HG03460 (cell line): ENCODE data around the gene PHC2.

Experiments used
- ATAC-seq: cut with Tn5 transposase; IDR thresholded peaks from one replicate; pipeline ENCODE4 v1.9.1; 2021; ENCODE audit not compliant: unreplicated experiment

Gene PHC2

DNA sequence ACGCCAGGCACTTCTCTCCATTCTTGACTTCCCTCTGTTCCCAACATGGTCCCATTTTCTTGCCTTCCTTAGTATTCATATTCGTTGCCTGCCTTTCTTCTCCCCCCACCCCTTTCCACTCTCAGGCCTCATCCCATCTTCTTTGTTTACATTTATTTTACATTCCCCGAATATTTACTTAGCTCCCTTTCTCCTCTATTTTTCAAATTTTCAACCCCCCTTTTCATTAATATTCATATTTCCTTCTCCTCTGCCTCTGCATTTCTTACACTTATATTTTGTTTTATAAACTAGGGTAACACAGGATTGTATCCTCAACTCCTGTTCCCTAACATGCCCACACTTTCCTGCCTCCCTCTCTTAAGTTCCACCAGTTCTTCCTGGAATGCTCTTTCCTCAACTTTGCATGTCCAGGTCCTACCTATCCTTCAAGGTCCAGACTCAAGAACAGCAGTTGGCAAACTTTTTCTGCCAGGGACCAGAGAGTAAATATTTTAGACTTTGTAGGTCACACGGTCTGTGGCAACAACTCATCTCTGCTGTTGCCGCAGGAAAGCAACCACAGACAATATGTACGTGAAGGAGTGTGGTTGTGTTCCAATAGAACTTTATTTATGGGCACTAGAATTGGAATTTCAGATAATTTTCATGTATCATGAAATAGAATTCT is 80.1 kb downstream of the PHC2 start:
- no peak for ATAC-seq

- peak; percentile 76 for ATAC-seq
Observed at GRCh38 chr1:33349778-33350610, 80.9 kb downstream of the PHC2 start.

DNA sequence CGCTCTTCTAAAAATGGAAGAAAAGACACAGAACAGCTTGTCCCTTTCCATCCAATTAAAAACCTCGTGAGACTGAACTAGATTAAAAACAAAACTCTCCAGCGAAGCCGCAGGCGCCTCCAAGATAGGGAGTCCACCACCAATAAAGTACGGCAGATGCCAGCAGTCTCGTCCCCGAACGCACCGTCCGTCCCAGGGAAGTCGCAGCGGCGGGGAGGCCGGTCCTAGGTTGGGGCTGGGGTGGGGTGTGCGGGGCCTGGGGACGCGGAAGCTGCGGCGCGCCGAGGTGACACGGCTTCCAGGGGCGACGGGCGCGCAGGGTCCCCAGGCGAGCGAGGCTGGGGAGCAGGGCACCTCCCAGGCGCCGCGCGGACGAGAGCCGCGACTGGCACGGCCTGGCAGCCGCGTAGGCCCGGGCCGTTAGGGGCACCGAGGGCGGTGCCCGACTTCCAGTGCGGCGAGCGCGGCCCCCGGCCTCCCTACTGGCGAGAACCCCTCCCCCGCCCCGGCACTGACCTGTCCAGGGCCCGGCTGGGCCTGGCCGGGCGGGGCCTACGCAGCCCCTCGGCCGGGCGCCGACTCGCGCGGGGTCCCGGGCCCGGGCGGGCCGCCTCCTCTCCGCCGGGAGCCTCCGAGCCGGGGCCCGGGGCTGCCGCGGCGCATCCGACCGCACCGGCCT is 81.7 kb downstream of the PHC2 start:
- peak; percentile 22 for ATAC-seq

GRCh38 chr1:33348676-33349080 is 82.2 kb downstream of the PHC2 start:
- ATAC-seq: no peak

DNA sequence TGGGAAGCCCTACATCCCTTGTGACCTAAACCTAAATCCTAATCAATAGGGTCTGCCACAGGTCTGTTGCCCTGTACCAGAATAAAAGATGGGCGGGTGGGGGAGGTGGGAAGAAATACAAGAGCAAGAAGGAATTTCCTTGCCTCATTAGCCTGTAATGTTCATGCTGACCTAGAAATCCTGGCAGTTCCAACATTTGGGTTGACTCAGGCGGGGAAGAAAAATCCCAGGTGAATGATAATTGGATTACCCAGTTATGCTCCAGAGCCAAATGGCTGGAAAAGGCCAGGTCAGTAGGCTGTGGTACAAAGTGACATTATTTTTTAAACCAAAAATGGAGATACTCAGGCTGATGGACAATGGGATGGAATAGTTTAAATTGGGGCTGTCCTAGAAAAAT is 82.7 kb downstream of the PHC2 start:
- ATAC-seq: no peak

DNA sequence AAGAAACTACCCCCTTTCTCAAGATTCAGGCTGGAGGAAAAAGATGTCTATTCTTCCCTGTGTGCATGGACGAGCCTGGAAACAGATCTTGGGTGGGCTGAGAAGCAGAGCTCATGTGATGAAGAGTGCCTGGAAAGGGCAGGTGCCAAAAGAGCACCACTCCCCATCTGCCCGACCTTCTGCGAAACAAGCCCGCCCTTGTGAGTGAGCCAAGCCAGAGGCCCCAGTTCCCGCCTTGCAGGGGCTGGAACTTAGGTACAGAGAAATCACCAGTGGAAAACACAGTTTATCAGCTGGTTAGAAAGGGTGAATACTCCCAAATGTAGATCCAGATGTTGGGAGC is 83.3 kb downstream of the PHC2 start:
- no peak for ATAC-seq

DNA sequence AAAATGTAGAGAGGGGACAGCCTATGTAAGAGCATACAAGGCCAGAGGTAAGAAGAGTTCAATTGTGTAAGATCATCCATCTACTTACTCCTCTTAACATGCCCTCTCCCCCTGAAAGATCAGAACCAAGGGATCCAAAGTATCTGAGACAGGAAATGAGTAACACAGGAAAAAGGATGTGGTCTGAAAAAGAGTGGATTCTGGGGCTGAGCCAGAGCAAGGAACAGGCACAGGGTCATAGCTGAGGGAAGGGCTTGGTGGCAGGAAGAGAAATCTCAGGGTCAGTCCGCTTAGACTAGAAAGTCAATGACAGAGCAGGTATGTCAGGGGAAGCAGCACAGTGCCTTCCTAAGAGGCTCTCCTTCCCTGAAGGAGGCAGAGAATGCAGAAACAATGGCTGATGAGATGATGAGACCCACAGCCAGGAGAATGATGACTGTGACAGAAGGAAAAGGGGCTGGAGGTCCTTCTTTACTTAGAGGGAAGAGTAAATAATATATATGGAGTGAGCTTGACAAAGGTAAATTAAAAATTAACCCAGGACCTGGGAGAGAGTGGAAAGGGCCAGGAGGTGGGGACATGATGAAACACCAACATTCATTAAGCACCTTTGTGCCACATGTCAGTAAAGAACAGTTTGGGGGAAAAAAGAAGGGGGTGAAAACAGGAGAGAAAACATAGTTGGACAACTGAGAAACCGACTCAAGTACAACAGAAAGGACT is 83.8 kb downstream of the PHC2 start:
- ATAC-seq: no peak

DNA sequence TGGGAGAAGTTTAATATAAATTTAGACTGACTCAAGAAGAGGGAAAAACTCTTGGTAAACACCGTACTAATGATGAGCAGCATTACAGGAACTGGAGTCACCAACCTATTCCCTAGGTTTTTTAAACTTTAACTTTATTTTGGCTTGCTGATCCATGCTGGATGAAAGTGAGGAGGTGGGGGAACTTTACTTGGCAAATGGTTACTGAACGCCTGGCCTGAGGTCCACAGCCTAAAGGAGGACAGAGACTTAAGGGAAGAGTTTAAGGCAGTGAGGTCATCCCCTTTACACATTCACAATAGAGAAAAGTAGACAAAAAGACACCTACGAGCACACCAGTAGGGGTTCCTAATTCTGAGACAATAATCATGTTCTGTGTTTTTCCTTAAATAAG is 84.4 kb downstream of the PHC2 start:
- no peak for ATAC-seq

DNA sequence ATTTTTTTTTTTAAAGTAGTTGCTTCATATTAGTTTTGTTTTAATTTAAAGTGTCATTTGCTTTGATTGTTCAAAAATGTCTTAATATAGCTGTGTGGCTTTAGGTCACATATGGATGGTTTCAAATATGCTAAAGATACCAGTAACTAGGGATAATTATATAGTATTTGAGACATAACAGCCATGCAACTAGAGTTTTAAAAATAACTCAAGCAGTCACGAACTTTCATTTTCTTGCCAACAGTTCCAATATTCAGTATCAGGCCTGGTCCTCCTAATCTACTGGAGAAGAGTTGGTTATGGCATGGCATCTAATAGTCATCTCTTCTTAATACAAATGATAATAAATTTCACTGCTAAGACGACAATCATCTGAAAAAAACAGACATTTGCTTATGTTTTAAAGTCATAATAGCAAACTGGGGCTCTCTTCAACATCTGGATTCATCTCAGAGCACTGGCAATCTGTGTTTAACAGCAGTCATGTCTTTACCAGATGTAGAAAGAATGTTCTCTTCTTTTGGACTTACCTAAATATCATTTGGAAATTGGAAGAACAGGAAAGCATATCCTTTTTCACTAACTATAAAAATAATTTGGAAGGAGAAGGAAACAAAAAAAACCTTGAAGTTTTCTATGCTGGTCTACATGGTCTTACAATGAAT is 85.9 kb downstream of the PHC2 start:
- no peak for ATAC-seq

GRCh38 chr1:33343539-33343938 is 87.4 kb downstream of the PHC2 start:
- no peak for ATAC-seq

DNA sequence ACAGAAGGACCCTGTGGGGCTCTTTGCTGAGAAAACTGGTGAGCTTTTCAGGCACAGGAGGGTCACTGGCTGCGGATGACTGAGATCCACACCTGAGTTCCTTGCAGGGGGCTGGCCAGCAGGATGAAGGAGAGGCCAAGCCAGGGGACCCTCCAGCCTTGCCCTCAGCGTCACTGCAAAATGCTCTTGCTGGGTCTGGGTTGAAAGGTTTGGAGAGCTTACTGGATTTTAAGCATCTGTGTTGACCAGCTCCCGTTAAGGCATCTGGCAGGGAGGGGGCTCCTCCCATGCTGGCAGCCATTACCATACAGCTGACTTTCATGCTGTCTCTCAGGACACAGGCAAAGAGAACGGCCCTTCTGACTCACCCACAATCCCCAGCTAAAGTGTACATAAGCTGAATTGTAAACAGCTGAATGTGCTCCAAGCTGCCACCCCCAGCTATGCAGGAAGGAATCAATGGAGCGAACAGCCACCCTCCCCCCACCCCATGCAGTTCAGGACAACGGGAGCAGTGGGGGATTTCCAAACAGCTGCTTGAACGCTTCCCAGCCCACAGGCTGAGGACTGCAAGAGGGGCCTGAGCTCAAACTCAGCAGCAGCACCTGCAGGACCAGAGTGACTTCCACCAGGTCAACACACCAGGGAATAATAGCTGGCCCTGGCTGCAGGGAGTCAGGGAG is 88.7 kb downstream of the PHC2 start:
- no peak for ATAC-seq

DNA sequence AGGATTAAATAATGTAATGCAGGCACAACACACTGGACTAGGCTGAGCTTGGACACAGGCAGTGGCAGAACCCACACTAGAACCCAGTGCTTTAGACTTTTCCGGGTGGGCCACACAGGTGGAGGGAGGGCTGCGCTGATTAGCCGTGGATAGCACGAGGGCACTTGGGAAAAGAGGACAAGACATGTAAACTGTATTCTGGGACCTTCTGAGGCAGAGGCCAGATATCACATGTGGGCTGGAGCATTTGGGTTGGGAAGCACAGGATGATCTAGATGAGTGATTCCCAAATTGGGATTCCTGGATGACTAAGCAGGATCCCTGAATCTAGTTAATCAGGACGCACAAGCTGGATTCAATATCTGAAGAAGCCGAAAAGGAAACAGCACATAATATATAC is 89.7 kb downstream of the PHC2 start:
- ATAC-seq: no peak

- no peak for ATAC-seq
Observed at GRCh38 chr1:33339413-33339812, 91.5 kb downstream of the PHC2 start.

DNA sequence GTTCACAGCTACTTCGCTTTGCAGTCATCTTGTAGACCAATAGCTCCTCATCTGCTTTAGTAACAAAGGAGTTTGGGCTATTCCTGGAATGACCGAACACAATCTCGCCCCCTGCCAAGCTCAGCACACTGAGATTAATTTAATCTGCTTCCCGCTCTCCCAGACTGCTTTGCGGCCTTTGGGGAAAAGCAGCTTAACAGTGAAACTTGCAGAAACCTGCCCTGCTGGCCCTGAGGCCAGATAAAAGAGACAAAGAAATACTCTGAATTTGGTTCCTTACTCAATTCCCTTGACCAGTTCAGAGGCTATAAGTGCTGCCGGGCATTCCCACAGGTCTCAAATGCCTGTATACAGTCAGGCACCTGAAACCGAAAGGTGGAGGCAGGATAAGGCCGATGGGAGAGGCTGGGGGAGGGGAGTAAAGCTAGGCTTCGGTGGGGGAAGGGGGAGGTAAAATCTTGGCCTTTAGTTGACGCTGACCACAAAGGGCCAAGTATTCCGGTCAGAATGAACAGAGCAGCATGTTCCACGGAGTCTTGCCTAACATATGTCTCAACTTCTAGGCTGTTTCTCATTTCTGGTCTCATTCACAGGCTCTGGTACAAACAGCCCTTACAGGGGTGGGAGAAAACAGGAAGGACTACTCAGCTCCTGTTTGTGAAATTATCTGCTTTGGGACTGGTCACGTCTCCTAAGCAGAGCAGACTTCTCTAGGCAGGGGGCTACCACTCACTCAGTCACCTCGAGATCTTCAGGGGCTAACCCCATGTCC is 92.3 kb downstream of the PHC2 start:
- no peak for ATAC-seq

DNA sequence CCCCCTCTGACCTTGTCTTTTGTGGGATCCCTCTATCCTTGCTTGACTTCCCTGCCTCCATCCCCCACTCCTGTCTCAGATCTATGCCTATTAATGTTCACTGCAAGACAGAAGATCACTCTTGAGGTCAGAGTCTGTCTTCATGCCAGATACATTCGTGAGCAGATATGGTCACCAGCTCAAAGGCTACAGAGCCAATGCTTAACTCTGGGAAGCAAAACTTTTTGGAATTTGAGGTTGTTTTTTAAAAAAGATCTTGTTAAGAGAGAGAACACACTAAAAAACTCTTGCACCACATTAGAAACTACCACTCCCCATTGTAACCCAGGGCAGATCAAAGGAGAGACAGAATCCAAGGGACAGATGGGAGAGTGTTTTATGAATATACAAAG is 92.9 kb downstream of the PHC2 start:
- ATAC-seq: no peak

DNA sequence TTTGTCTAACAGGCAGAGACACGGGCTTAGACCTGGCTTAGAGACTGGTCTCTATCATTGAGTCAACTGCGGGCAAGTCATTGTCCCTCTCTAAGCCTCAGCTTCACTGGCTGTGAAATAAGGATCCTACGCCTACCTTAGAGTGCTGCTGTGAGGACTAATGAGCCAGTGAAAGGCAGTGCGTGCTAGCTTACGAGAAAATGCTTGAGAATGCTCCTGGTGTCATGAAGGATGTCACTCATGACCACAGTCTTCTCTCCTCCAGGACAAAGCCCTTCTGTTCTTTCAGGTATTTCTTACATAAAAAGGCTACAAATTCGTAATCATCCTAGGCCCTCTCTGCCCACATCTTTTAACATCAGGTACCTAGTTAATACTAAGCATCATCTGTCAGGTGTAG is 93.5 kb downstream of the PHC2 start:
- ATAC-seq: no peak

GRCh38 chr1:33336580-33336979 is 94.3 kb downstream of the PHC2 start:
- no peak for ATAC-seq

GRCh38 chr1:33335020-33335419 is 95.9 kb downstream of the PHC2 start:
- ATAC-seq: no peak

DNA sequence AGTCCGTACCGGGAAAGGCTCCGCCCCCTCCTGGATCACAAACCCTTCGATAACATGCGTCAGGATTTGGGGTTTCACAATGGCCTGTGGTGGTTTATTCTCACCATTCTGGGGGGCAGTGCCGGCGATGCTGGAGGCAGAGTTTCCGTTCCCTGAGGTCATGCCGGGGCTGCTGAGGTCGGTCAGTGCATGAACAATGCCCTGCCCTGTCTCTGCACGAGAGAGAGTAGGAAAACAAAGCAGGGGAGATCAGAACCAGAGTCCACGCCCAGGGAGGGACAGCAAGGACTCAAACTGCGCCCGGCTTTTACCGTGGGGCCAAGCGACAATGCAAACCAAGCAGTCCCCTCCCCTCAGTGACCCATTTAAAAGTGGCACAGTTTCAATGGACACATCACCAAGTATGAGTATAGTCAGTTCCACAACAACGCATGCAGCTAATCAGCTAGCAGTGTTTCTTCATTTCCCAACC is 96.8 kb downstream of the PHC2 start:
- ATAC-seq: no peak

DNA sequence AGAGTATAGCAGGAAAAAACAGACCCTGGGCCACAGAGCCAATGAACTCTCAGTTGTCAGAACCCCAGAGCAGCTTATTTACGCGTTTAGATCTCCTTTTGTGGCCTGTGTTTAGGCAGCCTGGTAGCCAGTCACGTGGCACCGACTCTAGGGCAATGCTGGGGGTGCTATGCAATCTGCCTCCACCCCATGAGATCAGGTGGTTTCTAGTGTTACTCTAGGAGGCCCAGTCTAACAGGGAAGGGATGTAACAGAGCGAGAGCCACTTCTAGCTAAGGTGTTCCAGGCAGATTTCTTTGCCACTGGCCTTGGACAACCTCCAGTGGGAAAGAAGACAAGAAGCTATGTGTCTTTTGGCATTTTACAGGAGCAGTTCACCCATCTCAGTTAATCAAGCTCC is 98.0 kb downstream of the PHC2 start:
- ATAC-seq: no peak
